22Rv1 (cell line): ENCODE data around the gene SERAC1.

Experiments used
- ZFX ChIP-seq: fragments of 450-650 bp; IDR thresholded peaks from 2 replicates; pipeline ENCODE4 v1.6.1; 2017; ENCODE audit warnings: antibody characterized with exemption, borderline replicate concordance
- TF ChIP-seq, protein P1 (sequence below): fragments of 450-650 bp; IDR thresholded peaks from 2 replicates; pipeline ENCODE4 v1.5.1; 2017; ENCODE audit warnings: mild to moderate bottlenecking

DNA sequence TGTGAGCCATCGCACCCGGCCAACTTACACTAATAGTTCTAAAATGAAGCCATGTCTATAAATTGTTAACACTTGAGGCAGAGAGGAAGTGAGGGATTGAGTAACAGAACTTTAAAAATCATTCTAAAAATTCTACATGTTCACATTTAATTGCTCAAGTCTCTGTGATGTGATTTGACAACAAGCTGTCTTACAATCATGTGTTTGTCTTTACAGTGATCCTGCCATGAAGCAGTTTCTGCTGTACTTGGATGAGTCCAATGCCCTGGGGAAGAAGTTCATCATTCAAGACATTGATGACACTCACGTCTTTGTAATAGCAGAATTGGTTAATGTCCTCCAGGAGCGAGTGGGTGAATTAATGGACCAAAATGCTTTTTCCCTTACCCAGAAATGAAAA lies 23.7 kb upstream of the SERAC1 start:
- TF ChIP-seq, protein P1, sequence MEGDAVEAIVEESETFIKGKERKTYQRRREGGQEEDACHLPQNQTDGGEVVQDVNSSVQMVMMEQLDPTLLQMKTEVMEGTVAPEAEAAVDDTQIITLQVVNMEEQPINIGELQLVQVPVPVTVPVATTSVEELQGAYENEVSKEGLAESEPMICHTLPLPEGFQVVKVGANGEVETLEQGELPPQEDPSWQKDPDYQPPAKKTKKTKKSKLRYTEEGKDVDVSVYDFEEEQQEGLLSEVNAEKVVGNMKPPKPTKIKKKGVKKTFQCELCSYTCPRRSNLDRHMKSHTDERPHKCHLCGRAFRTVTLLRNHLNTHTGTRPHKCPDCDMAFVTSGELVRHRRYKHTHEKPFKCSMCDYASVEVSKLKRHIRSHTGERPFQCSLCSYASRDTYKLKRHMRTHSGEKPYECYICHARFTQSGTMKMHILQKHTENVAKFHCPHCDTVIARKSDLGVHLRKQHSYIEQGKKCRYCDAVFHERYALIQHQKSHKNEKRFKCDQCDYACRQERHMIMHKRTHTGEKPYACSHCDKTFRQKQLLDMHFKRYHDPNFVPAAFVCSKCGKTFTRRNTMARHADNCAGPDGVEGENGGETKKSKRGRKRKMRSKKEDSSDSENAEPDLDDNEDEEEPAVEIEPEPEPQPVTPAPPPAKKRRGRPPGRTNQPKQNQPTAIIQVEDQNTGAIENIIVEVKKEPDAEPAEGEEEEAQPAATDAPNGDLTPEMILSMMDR: no peak
- TF ChIP-seq ZFX: no peak
